GM12801 (cell line): Measurements from ENCODE around the gene TADA2A.

Experiments used
- CTCF ChIP-seq: IDR thresholded peaks from one replicate; pipeline ENCODE4 v1.5.1; 2011; ENCODE audit warnings: control low read depth; ENCODE audit not compliant: insufficient read length; ENCODE audit errors: extremely low read depth

The TADA2A gene

GRCh38 chr17:37490638-37491614 lies 84.2 kb downstream of the TADA2A start:
- no peak for TF ChIP-seq CTCF

- TF ChIP-seq CTCF, result no peak
These were observed 85.5 kb downstream of the TADA2A start for GRCh38 chr17:37492167-37492566.

- no peak for TF ChIP-seq CTCF
These were observed 86.8 kb downstream of the TADA2A start for GRCh38 chr17:37493249-37494027.

- no peak for TF ChIP-seq CTCF
These were observed 87.7 kb downstream of the TADA2A start for GRCh38 chr17:37494401-37494831.

- TF ChIP-seq CTCF, result no peak
These were observed 88.3 kb downstream of the TADA2A start for GRCh38 chr17:37494971-37495370.

- TF ChIP-seq CTCF, result no peak
These were observed 93.7 kb downstream of the TADA2A start for GRCh38 chr17:37500378-37500777.

GRCh38 chr17:37502009-37502936 lies 95.6 kb downstream of the TADA2A start:
- TF ChIP-seq CTCF, result no peak
